ENCODE data around the gene SCART1.
"Not testable (repeated sequence)": the region's sequence is repeated elsewhere in the genome, so short reads cannot be mapped to it uniquely, and the experiment has no call there.

Gene SCART1

GRCh38 chr10:133422807-133423771 is 30.7 kb upstream of the SCART1 start:
- no peak for TF ChIP-seq CTCF (conservative IDR thresholded peaks at IDR 0.05; ENCODE audit: low read length)
- no peak for DNase-seq (ENCODE audit: low read depth)
- no peak overlapping the region for H3K4me3 ChIP-seq (ENCODE audit: low read length)

GRCh38 chr10:133424102-133424501 is 29.6 kb upstream of the SCART1 start:
- DNase-seq (ENCODE audit: low read depth); H3K4me3 ChIP-seq (ENCODE audit: low read length): not testable (repeated sequence)

- not testable (repeated sequence) for DNase-seq (ENCODE audit: low read depth); H3K4me3 ChIP-seq (ENCODE audit: low read length)
Observed at GRCh38 chr10:133424601-133425000, 29.1 kb upstream of the SCART1 start, which contains the start of gene SPRN. Gene SPRN, minus strand, starts transcription at chr10:133424625. Its CDS starts 944 bp downstream, at chr10:133423681.

GRCh38 chr10:133429571-133429970 is 24.2 kb upstream of the SCART1 start:
- H3K4me3 ChIP-seq (ENCODE audit: low read length); DNase-seq (ENCODE audit: low read depth): not testable (repeated sequence)

GRCh38 chr10:133431888-133432613 is 21.7 kb upstream of the SCART1 start:
- H3K4me3 ChIP-seq (ENCODE audit: low read length); DNase-seq (ENCODE audit: low read depth): not testable (repeated sequence)

- not testable (repeated sequence) for H3K4me3 ChIP-seq (ENCODE audit: low read length)
Observed at GRCh38 chr10:133432789-133433188, 21.0 kb upstream of the SCART1 start.

GRCh38 chr10:133438711-133439273 is 15.0 kb upstream of the SCART1 start:
- no peak for DNase-seq (ENCODE audit: low read depth)
- H3K4me3 ChIP-seq (ENCODE audit: low read length): no peak overlapping the region
- TF ChIP-seq CTCF (conservative IDR thresholded peaks at IDR 0.05; ENCODE audit: low read length): peak; percentile 36

More at GRCh38 chr10:133432789-133433188, 21.0 kb upstream of the SCART1 start:
- DNase-seq (ENCODE audit: low read depth): not testable (repeated sequence)

- DNase-seq (ENCODE audit: low read depth): no peak
- TF ChIP-seq CTCF (conservative IDR thresholded peaks at IDR 0.05; ENCODE audit: low read length): no peak
- H3K4me3 ChIP-seq (ENCODE audit: low read length): no peak overlapping the region
Observed at GRCh38 chr10:133439517-133440461, 14.0 kb upstream of the SCART1 start.

- no peak for TF ChIP-seq CTCF (conservative IDR thresholded peaks at IDR 0.05; ENCODE audit: low read length)
Observed at GRCh38 chr10:133440633-133441285, 13.0 kb upstream of the SCART1 start.

GRCh38 chr10:133441356-133441755 is 12.4 kb upstream of the SCART1 start:
- DNase-seq (ENCODE audit: low read depth); H3K4me3 ChIP-seq (ENCODE audit: low read length): not testable (repeated sequence)

More at GRCh38 chr10:133440633-133441285, 13.0 kb upstream of the SCART1 start:
- no peak overlapping the region for H3K4me3 ChIP-seq (ENCODE audit: low read length)
- no peak for DNase-seq (ENCODE audit: low read depth)

Data from AG10803 (cell line).